ENCODE data around the gene ZNF770. TPM values are rescaled to one million over a fixed set of nuclear protein-coding genes. Genes with fewer than 3 reads are reported as not detected.

Gene ZNF770
- total RNA-seq, 1 donor from 2014 or later = 45.3 TPM

Other genes starting within 250 kb of the ZNF770 start
- gene GJD2, start 233.3 kb downstream of the ZNF770 start, total RNA-seq = not detected
- gene ACTC1, start 192.7 kb downstream of the ZNF770 start, total RNA-seq = 15,626 TPM
- 10.1 TPM for gene AQR, start 18.5 kb downstream of the ZNF770 start, total RNA-seq
- gene NANOGP8, start 97.0 kb upstream of the ZNF770 start, total RNA-seq = not detected

All from Right ventricle myocardium inferior (tissue), 1 donor.